Measurements from ENCODE around the gene EPOP. TPM values are rescaled to one million over a fixed set of nuclear protein-coding genes. Genes with fewer than 3 reads are reported as not detected.
A peak's percentile ranks its signal among the peaks of the same experiment; 100 is the strongest.
"Not testable (repeated sequence)": the region's sequence is repeated elsewhere in the genome, so short reads cannot be mapped to it uniquely, and the experiment has no call there.

The EPOP gene
- total RNA-seq, 2 donors from 2014 or later: 1.6 to 2.6 TPM

DNA sequence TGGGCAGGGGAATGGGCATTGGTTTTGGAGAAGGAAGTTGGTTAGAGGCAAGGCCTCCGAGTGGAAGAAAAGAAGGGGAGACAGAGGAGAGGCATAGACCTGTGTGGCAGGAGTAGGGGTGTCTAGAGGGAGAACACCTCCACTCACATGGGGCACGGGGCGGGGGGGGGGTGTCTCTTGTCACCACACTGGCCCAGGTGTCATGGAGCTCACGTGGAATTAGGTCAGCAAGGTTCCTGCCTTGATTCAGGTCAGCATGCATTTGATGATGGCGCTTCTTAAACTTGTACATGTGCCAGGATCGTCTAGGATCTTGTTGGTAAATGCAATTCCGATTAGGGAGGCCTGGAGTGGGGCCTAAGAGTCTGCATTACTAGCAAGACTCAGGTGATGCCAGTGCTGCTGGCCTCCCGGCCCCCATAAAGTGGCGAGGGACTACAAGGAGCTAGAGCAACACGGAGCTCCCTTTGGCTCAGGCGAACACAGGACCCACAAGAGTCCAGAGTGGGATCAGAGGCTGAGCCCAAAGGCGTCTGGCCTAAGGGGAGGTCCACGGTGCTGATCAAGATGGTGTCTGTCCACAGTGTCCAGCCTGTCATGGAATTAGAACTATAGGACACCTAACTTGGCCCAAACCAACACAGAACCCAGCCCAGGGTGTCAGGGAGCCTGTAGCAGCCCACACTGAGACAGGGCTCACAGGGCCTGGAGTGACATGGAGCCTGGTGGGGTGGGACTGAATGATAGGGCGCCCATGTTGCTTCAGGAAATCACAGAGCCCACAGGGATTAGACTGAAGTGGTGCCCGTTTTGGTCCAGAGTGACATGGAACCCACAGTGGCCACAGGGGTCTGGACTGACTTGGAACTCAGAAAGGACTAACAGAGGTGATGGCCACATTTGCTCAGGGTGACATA is 16.7 kb downstream of the EPOP start:
- intact Hi-C loops (cut with DNase I): loop anchor here in 1 of 2 donors (5.0 kb wide), 1 partner anchor 96 kb away; no protein-coding TSS in a partner anchor
- DNase-seq (ENCODE audit: low spot score): peak; percentile 38

DNA sequence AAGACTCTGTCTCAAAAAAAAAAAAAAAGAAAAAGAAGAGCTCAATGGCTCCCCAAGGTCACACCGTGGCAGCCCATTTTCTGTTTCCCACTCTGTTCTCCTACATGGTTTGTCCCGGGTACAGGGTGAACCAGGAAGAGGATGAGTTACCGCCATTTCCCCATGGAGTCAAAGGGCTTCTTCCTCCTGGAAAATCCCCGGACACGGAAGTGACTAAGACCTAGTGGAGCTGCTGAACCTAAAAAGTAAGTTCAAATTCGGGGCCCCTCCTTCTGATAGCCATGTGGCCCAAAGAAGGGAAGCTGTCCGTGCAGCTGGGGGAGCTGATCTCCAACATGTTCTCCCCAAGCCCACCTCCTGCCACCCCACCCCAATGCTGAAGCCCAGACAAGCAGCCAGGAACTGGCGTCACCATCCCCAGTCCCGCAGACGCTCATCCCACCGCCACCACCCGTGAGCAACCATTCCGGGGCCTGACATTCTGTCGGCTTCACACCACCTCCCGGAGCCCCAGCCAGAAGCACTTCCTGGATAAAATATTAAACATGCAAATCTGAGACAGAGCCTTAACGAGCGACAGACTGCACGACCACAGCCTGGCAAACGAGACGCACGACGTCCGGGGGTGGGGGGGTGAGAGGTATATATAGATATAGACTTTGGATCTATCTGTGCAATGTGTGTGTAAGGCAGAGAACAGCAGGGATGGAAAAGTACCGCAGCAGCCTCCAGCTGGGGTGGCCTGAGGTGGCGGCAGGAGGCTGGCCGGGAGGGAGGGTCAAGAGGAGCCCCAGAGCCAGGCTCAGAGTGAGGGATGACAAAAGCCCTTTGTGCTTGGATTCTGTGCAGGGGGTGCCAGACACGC is 17.6 kb downstream of the EPOP start:
- intact Hi-C loops (cut with DNase I): loop anchor here in 1 of 2 donors (5.0 kb wide), 1 partner anchor 95 kb away; no protein-coding TSS in a partner anchor
- peak; percentile 72 for DNase-seq (ENCODE audit: low spot score)

DNA sequence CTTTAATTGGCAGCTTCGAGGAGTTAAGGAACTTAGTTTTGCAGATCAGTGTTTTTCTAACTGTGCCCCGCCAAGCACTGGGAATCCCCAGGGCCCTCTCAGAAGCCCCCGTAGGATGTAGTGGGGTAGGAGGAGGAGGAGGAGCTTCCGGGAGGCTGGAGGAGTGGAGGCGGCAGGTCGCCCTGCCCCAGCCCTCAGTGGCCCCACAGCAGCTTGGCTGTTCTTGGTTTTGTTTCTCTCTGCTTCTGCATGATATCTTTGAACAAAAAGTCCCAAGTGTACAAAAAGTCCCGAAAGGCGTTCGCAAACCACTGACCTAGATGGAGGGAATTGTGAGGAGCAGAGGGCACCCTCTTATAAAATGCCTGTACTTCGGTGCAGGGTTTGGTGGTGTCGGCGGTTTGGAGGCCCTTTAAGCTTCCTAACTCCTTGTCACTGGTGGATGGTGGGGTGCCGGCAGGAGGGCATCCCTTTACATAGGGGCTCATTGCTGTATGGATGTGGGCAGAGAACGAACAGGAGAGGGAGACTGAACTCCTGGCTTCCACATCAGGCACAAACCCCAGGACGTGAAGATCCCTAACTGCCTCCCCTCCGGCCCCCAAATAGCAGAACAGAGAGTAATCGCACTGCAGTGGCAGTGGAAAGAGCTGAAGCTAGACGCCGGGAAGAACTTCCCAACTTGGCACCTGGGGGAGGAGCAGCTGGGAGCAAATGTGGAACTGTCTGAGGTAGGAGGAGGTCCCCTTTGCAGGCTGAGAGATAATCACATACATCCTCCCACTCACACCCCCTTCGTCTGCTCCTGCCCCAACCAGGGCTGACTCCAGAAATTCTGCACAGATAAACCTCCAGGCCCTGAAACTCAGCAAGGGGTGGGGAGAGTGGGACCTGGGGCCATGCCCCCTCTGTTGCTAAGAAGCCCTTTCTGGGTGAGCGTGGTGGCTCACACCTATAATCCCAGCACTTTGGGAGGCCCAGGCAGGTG is 20.1 kb downstream of the EPOP start:
- intact Hi-C loops (cut with DNase I): loop anchor here (5.0 kb wide), 2 partner anchors 42 to 92 kb away; no protein-coding TSS in a partner anchor
- peak; percentile 40 for DNase-seq (ENCODE audit: low spot score)

DNA sequence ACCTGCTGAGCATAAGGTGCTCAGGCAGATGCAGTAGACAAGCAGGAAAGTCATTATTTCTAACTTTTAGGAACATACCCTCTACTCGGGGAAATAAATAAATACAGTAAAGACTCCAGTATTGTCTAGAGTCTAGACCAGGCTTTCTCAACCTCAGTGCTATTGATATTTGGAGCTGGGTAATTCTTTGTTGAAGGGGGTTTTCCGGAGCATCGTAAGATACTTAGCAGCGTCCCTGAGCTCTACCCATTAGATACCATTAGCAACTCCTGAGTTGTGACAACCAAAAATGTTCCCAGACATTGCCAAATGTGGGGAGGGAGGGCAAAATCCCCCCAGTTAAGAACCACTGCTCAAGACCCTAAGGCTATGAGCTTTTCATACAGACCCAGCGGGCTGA is 21.1 kb downstream of the EPOP start:
- intact Hi-C loops (cut with DNase I): loop anchor here in 1 of 2 donors (5.0 kb wide), 1 partner anchor 41 kb away; no protein-coding TSS in a partner anchor
- no peak for DNase-seq (ENCODE audit: low spot score)

DNA sequence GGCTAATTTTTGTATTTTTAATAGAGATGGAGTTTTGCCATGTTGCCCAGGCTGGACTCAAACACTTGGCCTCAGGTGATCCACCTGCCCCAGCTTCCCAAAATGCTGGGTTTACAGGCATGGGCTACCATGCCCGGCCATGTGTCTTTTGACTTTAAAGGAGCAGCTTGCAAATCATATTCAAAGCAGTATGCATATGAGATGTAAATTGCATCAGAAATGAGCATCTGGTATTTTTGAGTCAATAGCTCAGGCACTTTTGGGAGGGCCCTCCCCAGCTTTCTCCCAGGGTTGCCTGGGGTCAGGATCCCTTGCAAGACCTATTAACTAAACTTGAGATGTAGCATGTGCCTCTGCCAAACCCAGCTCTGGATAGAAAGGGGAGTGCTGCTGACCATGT is 21.5 kb downstream of the EPOP start:
- intact Hi-C loops (cut with DNase I): loop anchor here in 1 of 2 donors (5.0 kb wide), 1 partner anchor 41 kb away; no protein-coding TSS in a partner anchor
- DNase-seq (ENCODE audit: low spot score): peak; percentile 30

DNA sequence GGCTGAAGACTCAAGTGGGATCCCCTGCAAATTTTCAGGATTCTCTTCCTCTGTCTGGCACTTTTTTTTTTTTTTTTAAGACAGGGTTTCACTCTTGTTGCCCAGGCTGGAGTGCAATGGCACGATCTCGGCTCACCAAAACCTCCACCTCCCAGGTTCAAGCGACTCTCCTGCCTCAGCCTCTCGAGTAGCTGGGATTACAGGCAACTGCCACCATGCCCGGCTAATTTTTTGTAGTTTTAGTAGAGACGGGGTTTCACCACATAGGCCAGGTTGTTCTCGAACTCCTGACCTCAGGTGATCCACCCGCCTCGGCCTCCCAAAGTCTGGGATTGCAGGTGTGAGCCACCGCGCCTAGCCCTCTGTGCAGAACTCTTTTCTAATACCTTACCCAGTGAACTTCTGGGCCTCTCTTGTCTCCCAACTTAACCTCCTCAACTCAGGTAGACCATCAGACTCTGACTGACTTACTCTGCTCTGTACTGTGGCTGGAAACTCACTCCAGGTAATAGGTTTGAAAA is 24.0 kb downstream of the EPOP start:
- peak; percentile 8 for DNase-seq (ENCODE audit: low spot score)
- intact Hi-C loops (cut with DNase I): loop anchor here in 1 of 2 donors (5.0 kb wide), 1 partner anchor 38 kb away; no protein-coding TSS in a partner anchor

DNA sequence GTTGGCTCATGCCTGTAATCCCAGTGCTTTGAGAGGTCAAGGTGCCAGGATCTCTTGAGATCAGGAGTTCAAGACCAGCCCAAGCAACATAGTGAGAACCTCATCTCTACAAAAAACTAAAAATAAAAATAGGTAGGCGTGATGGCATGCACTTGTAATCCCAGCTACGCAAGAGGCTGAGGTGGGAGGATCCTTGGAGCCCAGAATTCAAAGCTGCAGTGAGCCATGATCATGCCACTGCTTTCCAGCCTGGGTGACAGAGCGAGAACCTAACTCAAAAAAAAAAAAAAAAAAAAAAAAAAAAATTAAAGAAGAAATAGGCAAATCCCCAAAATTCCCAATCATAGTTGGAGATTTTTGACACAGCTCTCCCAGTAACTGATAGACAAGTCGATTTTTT is 36.8 kb downstream of the EPOP start:
- intact Hi-C loops (cut with DNase I): no loop called here
- no peak for DNase-seq (ENCODE audit: low spot score)

DNA sequence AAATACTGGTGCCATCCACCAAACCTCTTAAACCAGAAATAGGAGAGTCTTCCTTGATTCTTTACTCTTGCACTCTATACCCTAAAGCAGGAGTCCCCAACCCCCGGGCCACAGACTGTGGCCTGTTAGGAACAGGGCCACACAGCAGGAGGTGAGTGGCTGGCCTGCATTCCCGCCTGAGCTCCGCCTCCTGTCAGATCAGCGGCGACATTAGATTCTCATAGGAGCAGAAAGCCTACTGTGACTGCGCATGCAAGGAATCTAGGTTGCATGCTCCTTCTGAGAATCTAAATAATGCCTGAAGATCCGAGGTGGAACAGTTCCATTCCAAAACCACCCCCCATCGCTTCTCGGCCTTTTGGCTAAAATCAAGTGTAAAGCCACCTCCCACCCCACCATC is 38.7 kb downstream of the EPOP start:
- intact Hi-C loops (cut with DNase I): no loop called here
- DNase-seq (ENCODE audit: low spot score): no peak

DNA sequence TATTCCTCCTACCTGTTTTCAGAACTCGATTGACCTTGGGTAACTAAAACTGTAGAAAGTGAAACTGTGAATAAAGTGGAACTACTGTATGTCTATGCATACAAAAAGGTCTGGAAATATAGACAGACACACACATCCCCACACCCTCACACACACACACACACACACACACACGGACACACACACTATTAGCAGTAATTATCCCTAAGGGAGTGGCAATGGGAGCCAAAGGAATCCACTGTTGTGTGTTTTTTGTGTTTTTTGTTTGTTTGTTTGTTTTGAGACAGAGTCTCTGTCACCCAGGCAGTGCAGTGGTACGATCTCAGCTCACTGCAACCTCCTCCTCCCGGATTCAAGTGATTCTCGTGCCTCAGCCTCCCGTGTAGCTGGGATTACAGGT is 42.4 kb downstream of the EPOP start:
- intact Hi-C loops (cut with DNase I): no loop called here
- peak; percentile 44 for DNase-seq (ENCODE audit: low spot score)

DNA sequence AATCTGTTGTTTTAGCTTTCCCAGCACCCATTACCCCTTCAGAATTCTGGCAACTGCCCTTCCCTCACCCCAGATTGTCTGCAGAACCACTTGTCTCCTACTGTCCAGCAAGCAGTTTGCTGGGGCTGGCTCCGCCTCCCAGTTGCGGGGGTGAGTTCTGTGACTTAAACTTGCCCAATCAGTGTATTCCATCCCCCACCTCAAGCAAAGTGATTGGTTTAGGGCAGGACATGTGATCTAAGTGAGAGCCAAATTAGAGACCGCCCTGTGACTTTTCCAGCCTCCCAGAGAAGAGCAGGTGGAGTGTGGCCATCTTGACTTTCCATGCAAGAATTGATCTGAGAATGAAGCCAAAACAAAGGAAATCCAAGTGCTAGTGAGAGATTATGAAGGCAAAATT is 46.3 kb downstream of the EPOP start:
- DNase-seq (ENCODE audit: low spot score): peak; percentile 40

DNA sequence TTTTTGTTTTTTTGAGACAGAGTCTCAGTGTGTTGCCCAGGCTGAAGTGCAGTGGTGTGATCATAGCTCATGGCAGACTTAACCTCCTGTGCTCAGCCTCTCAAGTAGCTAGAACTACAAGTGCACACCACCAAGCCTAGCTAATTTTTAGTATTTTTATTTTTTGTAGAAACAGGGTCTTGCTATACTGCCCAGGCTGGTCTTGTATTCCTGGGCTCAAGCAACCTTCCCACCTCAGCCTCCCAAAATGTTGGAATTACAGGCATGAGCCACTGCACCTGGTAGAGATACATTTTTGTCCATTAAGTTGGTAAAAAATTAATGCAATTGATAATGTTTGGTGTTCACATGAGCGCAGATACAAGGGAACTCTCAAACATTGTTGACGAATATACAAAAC is 46.8 kb downstream of the EPOP start:
- DNase-seq (ENCODE audit: low spot score): no peak
- intact Hi-C loops (cut with DNase I): no loop called here

More for the DNA sequence above, 46.3 kb downstream of the EPOP start:
- intact Hi-C loops (cut with DNase I): no loop called here

DNA sequence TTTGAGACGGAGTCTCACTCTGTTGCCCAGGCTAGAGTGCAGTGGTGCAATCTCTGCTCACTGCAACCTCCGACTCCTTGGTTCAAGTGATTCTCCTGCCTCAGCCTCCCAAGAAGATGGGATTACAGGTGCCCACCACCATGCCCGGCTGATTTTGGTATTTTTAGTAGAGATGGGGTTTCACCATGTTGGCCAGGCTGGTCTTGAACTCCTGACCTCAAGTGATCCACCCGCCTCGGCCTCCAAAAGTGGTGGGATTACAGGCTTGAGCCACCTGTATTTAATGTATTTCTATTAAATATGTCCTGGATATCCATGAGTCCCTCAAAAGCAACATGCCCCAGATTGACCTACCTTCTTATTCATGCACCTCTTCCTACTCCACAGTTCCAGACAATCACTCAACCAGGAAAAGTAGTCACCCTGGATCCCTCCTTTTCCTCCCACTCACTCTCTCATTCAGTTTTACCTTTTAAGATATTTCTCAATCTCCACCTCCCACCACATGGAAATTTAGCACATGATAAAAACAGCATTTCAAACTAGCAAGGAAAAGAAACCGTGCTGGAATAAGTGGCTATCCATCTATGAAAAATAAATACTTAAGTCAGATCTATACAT is 48.0 kb downstream of the EPOP start:
- DNase-seq (ENCODE audit: low spot score): peak; percentile 20
- intact Hi-C loops (cut with DNase I): not testable (repeated sequence)

DNA sequence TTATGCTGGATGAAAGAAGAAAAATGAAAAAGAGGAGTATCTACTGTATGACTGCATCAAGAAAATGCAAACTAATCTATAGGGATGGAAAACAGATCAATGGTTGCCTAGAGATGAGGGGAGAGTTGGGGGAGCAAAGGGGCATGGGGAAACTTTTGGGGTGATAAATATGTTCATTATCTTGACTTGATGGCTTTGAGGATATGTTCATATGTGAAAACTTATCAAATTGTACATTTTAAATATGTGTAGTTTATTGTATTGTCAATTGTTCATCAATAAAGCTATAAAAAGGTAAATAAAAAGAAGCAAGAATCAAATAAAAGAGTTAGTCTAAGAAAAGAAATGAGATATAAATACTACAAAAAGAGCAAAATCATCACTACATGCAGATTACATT is 49.3 kb downstream of the EPOP start:
- intact Hi-C loops (cut with DNase I): no loop called here
- no peak for DNase-seq (ENCODE audit: low spot score)

DNA sequence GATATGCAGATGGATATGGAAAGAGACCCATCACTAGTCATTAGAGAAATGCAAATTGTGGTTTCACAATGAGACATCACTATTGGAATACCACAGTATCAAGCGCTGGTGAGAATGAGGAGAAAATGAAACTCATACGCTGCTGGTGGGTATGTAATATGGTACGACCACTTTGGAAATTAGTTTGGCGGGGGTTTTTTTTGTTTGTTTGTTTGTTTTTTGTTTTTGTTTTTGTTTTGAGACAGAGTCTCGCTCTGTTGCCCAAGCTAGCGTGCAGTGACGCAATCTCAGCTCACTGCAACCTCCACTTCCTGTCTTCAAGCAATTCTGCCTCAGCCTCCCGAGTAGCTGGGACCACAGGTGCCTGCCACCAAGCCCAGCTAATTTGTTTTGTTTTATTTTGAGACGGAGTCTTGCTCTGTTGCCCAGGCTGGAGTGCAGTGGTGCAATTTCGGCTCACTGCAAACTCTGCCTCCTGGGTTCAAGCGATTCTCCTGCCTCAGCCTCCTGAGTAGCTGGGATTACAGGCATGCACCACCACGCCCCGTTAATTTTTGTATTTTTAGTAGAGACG is 49.9 kb downstream of the EPOP start:
- intact Hi-C loops (cut with DNase I): not testable (repeated sequence)
- DNase-seq (ENCODE audit: low spot score): peak; percentile 35
